Suppressor macrophage (primary cell): Measurements from ENCODE around the gene GALNT14.

Experiments used
- DNase-seq, 4 experiments: peaks; one replicate each; pipeline ENCODE4 v3.0.0-alpha.2; 2020 to 2022

The GALNT14 gene

DNA sequence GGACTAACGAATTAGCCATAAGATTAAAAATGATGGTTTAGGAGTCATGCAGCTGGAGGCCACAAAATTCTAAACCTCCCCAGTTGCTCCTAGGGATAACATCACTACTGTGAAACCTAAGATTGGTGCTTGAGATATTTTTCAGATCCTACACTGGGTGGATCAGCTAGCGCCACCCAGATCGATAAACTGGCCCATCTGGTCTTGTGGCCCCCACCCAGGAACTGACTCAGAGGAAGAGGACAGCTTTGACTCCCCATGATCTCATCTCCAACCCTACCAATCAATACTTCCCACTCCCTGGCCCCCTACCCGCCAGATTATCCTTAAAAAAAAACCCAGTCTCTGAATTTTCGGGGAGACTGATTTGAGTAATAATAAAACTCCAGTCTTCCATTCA lies 5.5 kb downstream of the GALNT14 start:
- DNase-seq = no peak

- DNase-seq = no peak
Measured at GRCh38 chr2:31131871-31132270, 6.4 kb downstream of the GALNT14 start.

DNA sequence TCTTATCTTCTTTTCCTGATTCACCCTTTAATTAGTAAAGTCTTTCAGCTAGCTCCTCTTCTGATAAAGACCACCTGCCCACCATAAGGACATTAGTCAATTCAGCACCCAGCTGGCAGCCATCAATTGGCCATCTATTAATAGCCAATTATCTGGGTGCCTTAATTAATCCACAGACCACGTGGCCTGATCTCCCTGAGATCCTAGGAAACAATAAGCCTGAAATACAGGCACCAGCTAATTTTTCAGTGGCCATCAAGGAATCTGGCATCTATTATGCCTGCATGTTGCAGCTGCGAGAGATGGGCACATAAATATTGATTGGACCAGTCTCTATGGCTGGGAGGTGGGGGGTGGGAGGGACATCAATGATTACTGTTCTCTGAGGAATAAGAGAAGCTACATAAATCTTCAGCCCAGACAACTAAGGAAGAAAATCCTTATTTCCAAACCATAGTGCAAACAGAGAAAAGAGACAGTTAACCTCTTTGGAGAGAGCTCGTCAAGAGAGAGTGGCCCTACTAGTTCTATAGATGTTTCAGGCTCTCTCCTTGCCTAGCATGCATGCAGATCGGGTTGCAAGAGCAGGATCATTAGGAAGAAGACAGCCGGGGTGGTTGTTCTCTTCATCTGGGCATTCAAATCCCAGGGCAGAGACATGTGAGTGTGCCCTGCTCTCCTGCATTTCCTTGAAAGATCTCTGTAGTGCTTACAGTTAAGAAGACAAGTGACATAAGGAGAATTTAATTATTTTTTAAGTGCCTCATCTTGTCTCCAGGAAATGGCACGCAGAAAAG lies 8.7 kb downstream of the GALNT14 start:
- DNase-seq = no peak

- DNase-seq = peak in 3 of 4 experiments; percentile 14 to 22 (median 20)
Measured at GRCh38 chr2:31127931-31128330, 10.3 kb downstream of the GALNT14 start.

DNA sequence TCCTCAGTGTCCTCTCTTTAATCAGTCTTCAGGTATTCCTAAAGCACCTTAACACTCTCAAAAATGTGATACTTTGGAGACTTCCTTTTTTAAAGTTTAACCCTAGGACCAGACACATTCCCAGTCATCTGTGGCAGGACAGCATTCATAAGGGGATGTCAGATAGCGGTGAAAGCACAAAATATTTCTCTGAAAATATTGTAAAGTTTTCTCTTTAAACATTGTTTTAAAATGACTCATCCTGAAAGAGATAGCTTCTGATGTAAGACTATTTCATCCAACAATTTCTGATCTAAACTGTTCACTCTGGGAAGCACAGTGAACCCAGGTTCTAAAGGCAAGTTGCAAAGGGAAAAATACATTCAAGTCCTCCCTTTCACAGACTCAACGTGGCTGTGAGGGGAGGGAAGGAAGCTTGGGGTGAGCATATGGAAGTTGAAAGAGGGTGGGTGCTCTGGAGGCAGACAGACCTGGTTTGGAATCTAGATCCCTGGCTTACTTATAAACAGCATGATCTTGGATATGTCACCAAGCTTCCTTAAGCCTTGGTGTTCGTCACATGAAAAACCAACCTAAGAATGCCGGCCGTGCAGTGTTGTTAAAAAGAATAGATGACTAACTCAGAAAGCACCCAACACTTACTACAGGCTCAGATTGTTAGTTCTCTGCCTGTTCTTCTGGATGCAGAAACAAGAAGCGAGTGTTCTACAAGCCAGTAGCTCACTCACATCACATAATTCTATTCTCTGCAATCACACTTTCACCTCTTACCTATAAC lies 12.1 kb downstream of the GALNT14 start:
- DNase-seq = no peak

DNA sequence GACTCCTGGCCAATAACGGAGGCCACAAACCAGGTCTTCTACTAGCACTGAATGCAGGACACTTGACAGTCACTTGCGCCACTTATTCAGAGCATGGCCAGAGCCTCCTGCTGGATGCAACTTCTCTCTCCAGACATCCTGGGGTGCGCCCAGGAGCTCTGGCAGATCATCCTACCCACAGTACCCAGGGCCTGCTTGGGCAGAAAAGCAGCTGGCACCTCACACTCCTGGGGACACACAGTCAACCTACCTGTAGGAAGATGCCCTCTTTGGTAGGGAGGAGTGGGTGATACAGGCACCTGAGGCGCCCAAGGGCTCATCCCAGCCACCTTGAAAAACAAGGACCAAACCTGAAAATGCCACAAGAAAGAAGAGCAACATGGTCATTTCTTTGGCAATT lies 13.3 kb downstream of the GALNT14 start:
- no peak for DNase-seq

- no peak for DNase-seq
Measured at GRCh38 chr2:31122133-31122532, 16.1 kb downstream of the GALNT14 start.

GRCh38 chr2:31113765-31114164 lies 24.5 kb downstream of the GALNT14 start:
- DNase-seq = no peak

DNA sequence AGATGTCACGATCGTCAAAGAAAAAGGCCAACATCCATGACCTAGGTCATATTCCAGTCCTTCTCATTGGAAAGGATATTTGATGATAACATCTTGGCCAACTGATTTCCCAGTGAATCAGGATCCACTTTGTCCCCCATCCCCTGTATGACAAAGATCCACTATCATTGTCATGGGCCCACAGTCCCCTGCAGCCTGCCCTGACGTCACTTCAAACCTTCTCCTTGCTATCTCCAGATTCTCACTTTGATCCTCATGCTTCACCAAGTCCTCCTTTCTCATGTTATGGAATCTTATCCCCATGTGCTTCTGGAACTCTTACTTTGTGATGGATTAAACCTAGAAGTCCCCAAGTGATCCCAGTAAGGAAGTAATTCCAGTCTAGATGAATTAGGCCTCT lies 25.7 kb downstream of the GALNT14 start:
- no peak for DNase-seq

DNA sequence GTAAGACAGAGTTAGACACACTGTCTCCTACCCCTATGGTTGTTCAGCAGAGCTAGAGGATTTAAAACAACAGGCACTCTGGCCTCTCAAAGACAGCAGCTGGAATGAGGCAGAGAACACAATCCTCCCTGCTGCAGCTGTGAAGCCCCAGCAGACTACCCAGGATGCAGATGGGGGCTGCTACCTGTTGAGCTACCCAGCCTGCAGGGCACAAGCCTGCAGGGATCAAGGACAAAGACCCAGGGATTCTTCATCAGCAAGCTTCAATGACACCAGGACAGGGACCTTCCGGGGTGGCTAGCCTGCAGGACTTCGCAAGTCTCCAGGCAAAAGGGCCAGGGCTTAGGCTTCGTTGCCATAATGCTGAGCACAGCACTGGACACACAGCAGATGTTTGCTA lies 27.2 kb downstream of the GALNT14 start:
- DNase-seq = no peak

- peak; percentile 58 to 79 (median 75) for DNase-seq
Measured at GRCh38 chr2:31110431-31110830, 27.8 kb downstream of the GALNT14 start.

- no peak for DNase-seq
Measured at GRCh38 chr2:31109633-31110192, 28.5 kb downstream of the GALNT14 start.

DNA sequence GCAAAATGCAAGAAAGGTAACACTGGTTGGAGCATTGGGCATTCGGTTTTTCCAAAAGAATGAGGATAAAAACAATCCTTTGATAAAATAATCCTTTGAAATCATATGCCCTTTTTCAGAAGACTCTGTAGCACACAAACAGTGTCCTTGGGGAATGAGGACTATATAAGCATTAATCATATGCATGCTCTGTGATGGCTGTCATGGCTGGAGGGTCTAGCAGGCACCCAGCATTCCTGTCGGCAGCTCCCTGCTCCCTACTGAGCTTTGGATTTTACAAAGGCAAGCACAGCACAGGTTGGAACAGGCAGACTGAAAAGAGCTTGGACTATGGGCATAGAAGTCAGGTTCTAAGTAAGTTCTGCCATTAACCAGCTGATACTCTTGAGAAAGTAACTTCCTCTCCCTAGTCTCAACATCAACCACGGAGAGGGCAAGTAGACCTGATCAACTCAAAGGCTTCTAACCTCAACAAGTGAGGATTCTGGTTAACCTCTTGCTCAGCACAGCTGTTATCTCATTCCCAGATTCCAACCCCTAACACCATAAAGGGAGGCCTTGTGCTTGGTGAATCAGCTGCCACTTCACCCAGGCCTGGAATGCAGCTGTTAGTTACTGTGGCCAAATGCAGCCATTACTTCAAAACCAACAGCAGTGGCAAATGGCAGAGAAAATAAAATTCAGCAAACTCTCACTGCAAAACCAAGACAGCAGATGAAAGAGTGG lies 29.5 kb downstream of the GALNT14 start:
- peak in 2 of 4 experiments; percentile 10 to 14 for DNase-seq

- DNase-seq = no peak
Measured at GRCh38 chr2:31107591-31108300, 30.5 kb downstream of the GALNT14 start.

DNA sequence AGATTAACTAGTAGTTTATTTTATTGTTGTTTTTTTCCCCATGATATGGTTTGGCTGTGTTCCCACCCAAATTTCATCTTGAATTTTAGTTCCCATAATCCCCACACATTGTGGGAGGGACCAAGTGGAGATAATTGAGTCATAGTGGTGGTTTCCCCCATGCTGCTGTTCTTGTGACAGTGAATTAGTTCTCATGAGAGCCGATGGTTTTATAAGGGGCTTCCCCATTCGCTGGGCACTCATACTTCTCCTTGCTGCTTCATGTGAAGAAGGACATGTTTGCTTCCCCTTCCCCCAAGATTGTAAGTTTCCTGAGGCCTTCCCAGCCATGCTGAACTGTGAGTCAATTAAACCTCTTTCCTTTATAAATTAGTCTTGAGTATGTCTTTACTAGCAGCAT lies 36.5 kb downstream of the GALNT14 start:
- DNase-seq = peak; percentile 19 to 47 (median 26)

DNA sequence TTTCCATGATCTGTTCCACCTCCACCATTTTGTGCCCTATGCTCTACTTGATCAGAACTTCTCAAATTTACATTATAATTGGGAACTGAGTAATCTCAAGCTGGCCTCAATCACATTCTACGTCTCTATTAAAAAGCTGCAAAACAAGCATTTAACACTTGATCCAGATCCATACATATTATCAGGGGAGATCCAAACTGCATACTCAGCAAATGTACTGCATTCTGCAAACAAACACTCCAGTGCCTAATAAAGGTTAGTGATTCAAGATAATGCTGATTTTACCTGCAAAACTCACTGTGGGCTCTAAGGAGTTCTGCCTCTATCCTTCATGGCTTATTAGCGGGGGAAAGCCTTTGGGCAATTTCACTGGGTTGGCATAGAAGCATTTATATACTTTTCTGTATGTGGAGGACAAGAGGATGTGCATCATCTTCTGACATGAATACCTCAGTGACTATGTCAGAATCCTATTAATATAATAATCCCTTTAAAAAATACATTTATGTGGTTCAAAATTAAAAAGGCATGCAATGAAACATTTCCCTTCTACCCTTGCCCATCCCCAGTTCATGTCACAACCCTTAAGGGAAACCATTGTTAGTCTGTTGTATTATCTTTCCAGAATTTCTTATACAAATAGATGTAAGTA lies 40.2 kb downstream of the GALNT14 start:
- no peak for DNase-seq

GRCh38 chr2:31090188-31090587 lies 48.1 kb downstream of the GALNT14 start:
- no peak for DNase-seq

GRCh38 chr2:31089645-31090044 lies 48.6 kb downstream of the GALNT14 start:
- DNase-seq = peak in 1 of 4 experiments; percentile 3

DNA sequence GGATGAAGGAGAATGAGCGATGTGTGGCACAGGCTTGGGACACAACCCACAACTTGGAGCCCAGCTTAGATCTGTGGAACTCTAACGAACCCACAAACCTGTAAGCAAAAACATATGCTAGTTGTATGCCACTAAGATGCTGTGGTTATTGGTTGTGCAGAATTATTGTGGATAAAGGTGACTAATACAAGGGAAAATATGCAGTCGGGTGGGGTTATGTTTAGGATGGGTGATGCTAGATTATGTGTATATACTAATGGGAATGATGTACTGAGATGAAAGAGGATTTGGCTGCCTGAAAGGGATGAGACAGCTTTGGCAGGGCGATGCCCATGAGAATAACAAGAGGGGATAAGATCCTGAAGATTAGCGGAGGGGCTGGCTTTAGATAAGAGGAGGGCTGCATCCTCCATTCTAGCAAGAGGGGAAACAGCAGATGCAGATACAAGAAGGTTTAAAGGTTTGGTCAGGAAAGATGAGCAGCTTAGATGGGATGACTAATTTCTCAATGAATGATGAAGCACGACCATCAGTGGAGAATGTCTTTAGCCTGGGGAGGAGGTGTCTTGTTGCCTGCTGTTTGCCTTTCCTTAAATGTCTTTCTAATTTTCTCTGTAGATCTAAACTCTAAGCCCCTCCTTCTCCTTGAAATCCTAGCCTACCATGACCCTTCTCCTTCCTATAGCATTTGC lies 49.6 kb downstream of the GALNT14 start:
- DNase-seq = no peak

DNA sequence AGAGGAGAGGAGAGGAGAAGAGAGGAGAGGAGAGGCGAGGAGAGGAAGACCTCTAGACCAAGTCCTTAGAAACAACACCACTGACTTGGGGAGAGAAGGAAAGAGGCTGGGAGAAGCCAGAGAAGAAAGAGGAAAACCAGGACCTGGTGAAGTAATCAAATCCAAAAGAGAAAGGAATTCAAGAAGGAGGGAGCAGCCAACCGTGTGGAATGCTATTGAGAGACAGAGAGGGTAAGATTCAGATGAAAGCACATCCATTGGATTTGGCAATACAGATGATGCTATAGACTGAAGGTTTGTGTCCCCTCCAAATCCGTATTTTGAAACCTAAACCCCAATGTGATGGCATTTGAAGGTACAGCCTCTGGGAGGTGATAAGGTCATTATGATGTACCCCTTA lies 50.7 kb downstream of the GALNT14 start:
- DNase-seq = no peak

GRCh38 chr2:31086590-31086989 lies 51.6 kb downstream of the GALNT14 start:
- DNase-seq = no peak
